Measurements from ENCODE around the gene CD9.

CD9 gene

GRCh38 chr12:6171409-6172015 lies 28.7 kb upstream of the CD9 start:
- peaks cover 0 to 22% (median 16%) of the 10 kb centered on the region in 4 donors for H3K4me1 ChIP-seq
- DNase-seq, result peak; percentile 56 to 72
- intact Hi-C loops (cut with DNase I; ENCODE audit: low total_unique reads), result no loop called here

DNA sequence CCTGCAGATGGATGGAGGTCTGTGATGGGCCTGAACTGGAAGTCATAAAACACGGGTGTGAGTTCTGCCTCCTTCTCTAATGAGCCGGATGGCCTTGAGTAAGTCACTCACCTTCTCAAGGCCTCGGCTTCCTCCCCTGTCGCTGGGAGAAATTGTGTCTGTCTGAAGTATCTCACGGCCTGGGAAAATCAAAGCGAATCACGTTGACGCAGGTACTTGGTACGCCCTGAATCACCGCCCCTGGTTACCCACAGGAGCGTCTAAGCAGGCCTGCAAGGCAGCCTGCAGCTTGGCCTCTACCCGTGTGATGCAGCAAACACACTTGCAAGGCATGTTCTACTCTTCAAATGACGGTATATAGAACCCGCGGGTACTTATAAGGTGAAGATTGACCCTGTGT lies 28.1 kb upstream of the CD9 start:
- no peaks in the 10 kb centered on the region for H3K36me3 ChIP-seq
- TF ChIP-seq, protein P1, sequence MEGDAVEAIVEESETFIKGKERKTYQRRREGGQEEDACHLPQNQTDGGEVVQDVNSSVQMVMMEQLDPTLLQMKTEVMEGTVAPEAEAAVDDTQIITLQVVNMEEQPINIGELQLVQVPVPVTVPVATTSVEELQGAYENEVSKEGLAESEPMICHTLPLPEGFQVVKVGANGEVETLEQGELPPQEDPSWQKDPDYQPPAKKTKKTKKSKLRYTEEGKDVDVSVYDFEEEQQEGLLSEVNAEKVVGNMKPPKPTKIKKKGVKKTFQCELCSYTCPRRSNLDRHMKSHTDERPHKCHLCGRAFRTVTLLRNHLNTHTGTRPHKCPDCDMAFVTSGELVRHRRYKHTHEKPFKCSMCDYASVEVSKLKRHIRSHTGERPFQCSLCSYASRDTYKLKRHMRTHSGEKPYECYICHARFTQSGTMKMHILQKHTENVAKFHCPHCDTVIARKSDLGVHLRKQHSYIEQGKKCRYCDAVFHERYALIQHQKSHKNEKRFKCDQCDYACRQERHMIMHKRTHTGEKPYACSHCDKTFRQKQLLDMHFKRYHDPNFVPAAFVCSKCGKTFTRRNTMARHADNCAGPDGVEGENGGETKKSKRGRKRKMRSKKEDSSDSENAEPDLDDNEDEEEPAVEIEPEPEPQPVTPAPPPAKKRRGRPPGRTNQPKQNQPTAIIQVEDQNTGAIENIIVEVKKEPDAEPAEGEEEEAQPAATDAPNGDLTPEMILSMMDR (IDR thresholded peaks at IDR 0.05), result no peak
- H3K4me3 ChIP-seq, result no peak overlapping the region
- intact Hi-C loops (cut with DNase I; ENCODE audit: low total_unique reads), result no loop called here
- no peaks in the 10 kb centered on the region for H3K9me3 ChIP-seq
- peaks cover 0 to 17% (median 13%) of the 10 kb centered on the region in 4 donors for H3K4me1 ChIP-seq
- H3K27me3 ChIP-seq, result no peaks in the 10 kb centered on the region
- peak in 1 of 2 donors; percentile 47 for DNase-seq
- H3K27ac ChIP-seq, result no peak overlapping the region

More at GRCh38 chr12:6171409-6172015, 28.7 kb upstream of the CD9 start:
- H3K9me3 ChIP-seq, result no peaks in the 10 kb centered on the region
- TF ChIP-seq, protein P1 (IDR thresholded peaks at IDR 0.05), result no peak
- H3K27me3 ChIP-seq, result no peaks in the 10 kb centered on the region
- no peak overlapping the region for H3K4me3 ChIP-seq
- H3K36me3 ChIP-seq, result no peaks in the 10 kb centered on the region
- H3K27ac ChIP-seq, result no peak overlapping the region

DNA sequence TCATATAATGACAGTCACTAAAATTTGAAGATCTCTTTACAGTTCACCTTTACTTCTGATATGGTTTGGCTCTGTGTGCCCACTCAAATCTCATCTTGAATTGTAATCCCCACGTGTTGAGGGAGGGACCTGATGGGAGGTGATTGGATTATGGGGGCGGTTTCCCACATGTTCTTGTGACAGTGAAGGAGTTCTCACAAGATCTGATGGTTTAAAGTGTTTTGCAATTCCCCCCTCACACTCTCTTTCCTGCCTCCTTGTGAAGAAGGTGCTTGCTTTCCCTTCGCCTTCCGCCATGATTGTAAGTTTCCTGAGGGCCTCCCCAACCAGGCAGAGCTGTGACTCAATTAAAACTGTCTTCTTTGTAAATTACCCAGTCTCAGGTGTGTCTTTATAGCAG lies 27.3 kb upstream of the CD9 start:
- DNase-seq, result peak in 1 of 2 donors; percentile 31
- Histone ChIP-seq H3K4me3 (no peak overlapping the region), H3K27me3 (no peaks in the 10 kb centered on the region), H3K27ac (no peak overlapping the region), H3K9me3 (no peaks in the 10 kb centered on the region), H3K4me1 (peaks cover 0 to 9% (median 6%) of the 10 kb centered on the region in 4 donors), H3K36me3 (no peaks in the 10 kb centered on the region)
- intact Hi-C loops (cut with DNase I; ENCODE audit: low total_unique reads), result no loop called here
- TF ChIP-seq, protein P1 (IDR thresholded peaks at IDR 0.05), result no peak

DNA sequence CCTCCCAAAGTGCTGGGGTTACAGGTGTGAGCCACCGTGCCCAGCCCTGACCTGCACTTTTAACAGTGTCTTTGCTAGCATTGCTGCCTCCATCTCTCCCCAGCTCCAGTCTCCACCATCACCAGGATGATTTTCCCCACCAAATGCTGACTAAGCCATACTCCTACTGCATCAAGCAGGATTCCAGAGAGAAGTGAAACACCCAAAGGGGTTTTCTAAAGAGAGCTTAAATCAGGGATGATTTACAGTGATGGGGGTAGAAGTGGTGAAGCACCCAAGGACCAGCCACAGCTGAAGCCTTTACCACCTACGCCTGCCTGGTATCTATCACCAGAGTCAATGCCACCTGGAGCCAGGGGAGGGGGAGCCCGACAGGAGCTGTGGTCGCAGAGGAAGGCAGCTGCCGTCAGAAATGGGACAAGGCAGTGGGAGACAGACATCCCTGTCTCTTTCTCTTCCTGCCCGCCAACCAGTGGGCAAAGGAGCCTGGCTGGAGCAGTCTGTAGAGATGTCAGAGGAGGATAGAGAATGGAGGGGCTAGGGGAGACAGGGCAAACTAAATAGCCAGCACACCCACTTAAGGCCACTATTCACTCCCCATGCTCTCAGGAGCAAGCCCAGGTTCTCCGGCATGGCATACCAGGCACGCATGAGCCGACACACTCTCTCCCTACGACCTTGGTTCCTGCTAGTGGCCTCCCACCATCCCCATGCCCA lies 22.4 kb upstream of the CD9 start:
- TF ChIP-seq, protein P1 (IDR thresholded peaks at IDR 0.05), result no peak
- Histone ChIP-seq H3K27me3 (no peaks in the 10 kb centered on the region), H3K36me3 (no peaks in the 10 kb centered on the region), H3K4me1 (peaks cover 11 to 42% (median 37%) of the 10 kb centered on the region in 4 donors), H3K27ac (no peak overlapping the region), H3K4me3 (no peak overlapping the region), H3K9me3 (no peaks in the 10 kb centered on the region)
- intact Hi-C loops (cut with DNase I; ENCODE audit: low total_unique reads), result no loop called here
- no peak for DNase-seq

DNA sequence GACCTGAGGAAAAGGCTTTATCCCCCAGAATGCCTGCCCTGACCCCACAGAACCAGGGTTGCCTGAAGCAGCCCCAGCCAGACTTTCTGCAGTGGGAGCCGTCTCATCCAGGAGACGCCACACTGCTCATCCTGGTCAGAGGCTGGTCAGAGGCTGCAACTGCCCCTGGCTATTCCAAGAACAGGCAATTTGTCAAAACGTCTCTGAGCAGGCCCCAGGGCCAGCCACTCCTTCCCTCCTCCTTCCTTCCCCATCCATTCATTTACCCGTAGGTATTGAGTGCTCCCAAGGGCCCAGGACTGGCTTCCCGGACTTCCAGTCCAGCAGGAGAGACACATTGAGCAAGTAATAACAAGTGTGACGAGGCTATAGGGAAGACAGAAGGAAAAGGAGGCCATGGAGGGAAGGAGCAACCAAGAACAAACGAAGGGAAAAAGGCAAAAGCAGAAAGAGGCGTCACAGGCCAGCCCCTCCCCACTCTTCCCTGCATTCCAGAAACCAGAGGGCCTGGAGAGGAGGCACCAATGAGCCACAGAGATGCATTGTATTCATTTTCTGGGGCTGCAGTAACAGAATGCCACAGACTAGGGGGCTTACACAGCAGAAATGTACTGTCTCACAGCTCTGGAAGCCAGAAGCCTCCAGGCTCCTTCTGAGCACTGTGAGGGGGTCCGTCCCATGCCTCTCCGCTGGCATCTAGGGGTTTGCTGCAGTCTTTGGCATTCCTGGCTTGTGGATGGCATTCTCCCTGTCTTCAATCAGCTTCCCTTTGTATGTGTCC lies 21.0 kb upstream of the CD9 start:
- no peak overlapping the region for H3K4me3 ChIP-seq
- peak overlapping the region; percentile 70 to 82 for H3K27ac ChIP-seq
- TF ChIP-seq, protein P1 (IDR thresholded peaks at IDR 0.05), result no peak
- intact Hi-C loops (cut with DNase I; ENCODE audit: low total_unique reads), result no loop called here
- peaks cover 23 to 56% (median 49%) of the 10 kb centered on the region in 4 donors for H3K4me1 ChIP-seq
- H3K36me3 ChIP-seq, result no peaks in the 10 kb centered on the region
- H3K9me3 ChIP-seq, result no peaks in the 10 kb centered on the region
- no peaks in the 10 kb centered on the region for H3K27me3 ChIP-seq
- no peak for DNase-seq

All from tibial artery (tissue), 4 donors.